Measurements from ENCODE around the gene TMEM119.

DNA sequence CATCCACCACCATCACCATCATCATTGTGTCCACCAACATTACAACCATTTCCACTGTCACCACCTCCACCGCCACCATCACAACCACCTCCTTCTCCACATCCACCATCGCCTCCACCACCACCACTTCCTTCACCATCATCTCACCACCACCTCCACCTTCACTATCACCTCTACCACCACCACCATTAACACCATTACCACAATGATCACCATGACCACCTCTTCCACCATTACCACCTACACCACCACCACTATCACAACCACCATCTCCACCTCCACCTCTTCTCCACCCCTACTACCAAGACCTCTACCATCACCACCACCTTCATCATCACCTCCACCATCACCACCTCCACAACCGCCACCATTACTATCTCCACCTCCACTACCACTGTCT, 19.1 kb downstream of the TMEM119 start:
- TF ChIP-seq, protein P1, sequence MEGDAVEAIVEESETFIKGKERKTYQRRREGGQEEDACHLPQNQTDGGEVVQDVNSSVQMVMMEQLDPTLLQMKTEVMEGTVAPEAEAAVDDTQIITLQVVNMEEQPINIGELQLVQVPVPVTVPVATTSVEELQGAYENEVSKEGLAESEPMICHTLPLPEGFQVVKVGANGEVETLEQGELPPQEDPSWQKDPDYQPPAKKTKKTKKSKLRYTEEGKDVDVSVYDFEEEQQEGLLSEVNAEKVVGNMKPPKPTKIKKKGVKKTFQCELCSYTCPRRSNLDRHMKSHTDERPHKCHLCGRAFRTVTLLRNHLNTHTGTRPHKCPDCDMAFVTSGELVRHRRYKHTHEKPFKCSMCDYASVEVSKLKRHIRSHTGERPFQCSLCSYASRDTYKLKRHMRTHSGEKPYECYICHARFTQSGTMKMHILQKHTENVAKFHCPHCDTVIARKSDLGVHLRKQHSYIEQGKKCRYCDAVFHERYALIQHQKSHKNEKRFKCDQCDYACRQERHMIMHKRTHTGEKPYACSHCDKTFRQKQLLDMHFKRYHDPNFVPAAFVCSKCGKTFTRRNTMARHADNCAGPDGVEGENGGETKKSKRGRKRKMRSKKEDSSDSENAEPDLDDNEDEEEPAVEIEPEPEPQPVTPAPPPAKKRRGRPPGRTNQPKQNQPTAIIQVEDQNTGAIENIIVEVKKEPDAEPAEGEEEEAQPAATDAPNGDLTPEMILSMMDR (conservative IDR thresholded peaks at IDR 0.05): no peak
- TF ChIP-seq ZFX (IDR thresholded peaks at IDR 0.05): no peak
